LNCaP clone FGC (cell line): ENCODE measurements around the gene ZNF487.

Experiments
- DNase-seq: peaks from one replicate; pipeline ENCODE4 v3.0.0-alpha.2; 2011; ENCODE audit warnings: low read depth
- H3K4me3 ChIP-seq: 2 replicates; pipeline ENCODE4 v1.5.1; 2011; ENCODE audit warnings: mild to moderate bottlenecking, low read depth, low read length, control low read depth
- CTCF ChIP-seq: IDR thresholded peaks from 2 replicates; pipeline ENCODE4 v1.5.1; 2012; ENCODE audit warnings: mild to moderate bottlenecking; ENCODE audit not compliant: control insufficient read depth, insufficient read depth; ENCODE audit errors: extremely low read depth

The ZNF487 gene

GRCh38 chr10:43411536-43411935 lies 25.4 kb upstream of the ZNF487 start:
- TF ChIP-seq CTCF: no peak
- H3K4me3 ChIP-seq: no peak overlapping the region
- DNase-seq: no peak

GRCh38 chr10:43415544-43415943 lies 21.4 kb upstream of the ZNF487 start:
- no peak for DNase-seq
- no peak overlapping the region for H3K4me3 ChIP-seq
- TF ChIP-seq CTCF: no peak

- H3K4me3 ChIP-seq: no peak overlapping the region
- TF ChIP-seq CTCF: no peak
- no peak for DNase-seq
Observed at GRCh38 chr10:43417950-43418768, 18.8 kb upstream of the ZNF487 start.

GRCh38 chr10:43419997-43420368 lies 16.9 kb upstream of the ZNF487 start:
- DNase-seq: no peak
- no peak overlapping the region for H3K4me3 ChIP-seq
- no peak for TF ChIP-seq CTCF

- no peak for DNase-seq
Observed at GRCh38 chr10:43420369-43421200, 16.3 kb upstream of the ZNF487 start.

GRCh38 chr10:43421201-43421507 lies 15.8 kb upstream of the ZNF487 start:
- no peak for DNase-seq
- TF ChIP-seq CTCF: no peak
- no peak overlapping the region for H3K4me3 ChIP-seq

More at GRCh38 chr10:43420369-43421200, 16.3 kb upstream of the ZNF487 start:
- TF ChIP-seq CTCF: no peak
- H3K4me3 ChIP-seq: no peak overlapping the region
